ENCODE measurements around the gene IDS.

The IDS gene

GRCh38 chrX:149470955-149471354 is 34.2 kb downstream of the IDS start (continued):
- TF ChIP-seq ZSCAN5A (tag by site-specific recombination; IDR thresholded peaks at IDR 0.05), result no peak

GRCh38 chrX:149469406-149469805 is 35.7 kb downstream of the IDS start:
- Histone ChIP-seq H3K4me1 (ENCODE audit: control insufficient read depth, insufficient read depth, low read length) (no peaks in the 10 kb centered on the region), H3K9me3 (ENCODE audit: control insufficient read depth, insufficient read depth, low read depth, low read length) (no peaks in the 10 kb centered on the region), H3K27ac (ENCODE audit: extremely low read depth, low read depth, low read length) (no peak overlapping the region), H3K4me3 (ENCODE audit: low read depth, low read length) (no peak overlapping the region), H3K36me3 (ENCODE audit: control insufficient read depth in 2 of 2, insufficient read depth in 1 of 2, low read length in 2 of 2) (no peaks in the 10 kb centered on the region)
- POLR2A ChIA-PET, result no interaction called here
- CTCF ChIA-PET, result interaction anchor here (1.4 kb wide), 2 partner anchors 21 to 22 kb away, joined by 3 to 4 read pairs; no protein-coding TSS in a partner anchor
- no peak for TF ChIP-seq ZNF837 (tag by site-specific recombination; IDR thresholded peaks at IDR 0.05)
- no peak for TF ChIP-seq ZNF221 (tag by site-specific recombination; IDR thresholded peaks at IDR 0.05; ENCODE audit: borderline replicate concordance)
- no peak for TF ChIP-seq WT1 (tag by site-specific recombination; IDR thresholded peaks at IDR 0.05)
- no peak for TF ChIP-seq ZBTB49 (tag by site-specific recombination; IDR thresholded peaks at IDR 0.05; ENCODE audit: low read depth)
- no peak for TF ChIP-seq ZNF558 (tag by site-specific recombination; IDR thresholded peaks at IDR 0.05)

GRCh38 chrX:149467920-149468319 is 37.2 kb downstream of the IDS start:
- no peaks in the 10 kb centered on the region for H3K36me3 ChIP-seq (ENCODE audit: control insufficient read depth in 2 of 2, insufficient read depth in 1 of 2, low read length in 2 of 2)
- H3K4me1 ChIP-seq (ENCODE audit: control insufficient read depth, insufficient read depth, low read length), result no peaks in the 10 kb centered on the region
- H3K4me3 ChIP-seq (ENCODE audit: low read depth, low read length), result no peak overlapping the region
- TF ChIP-seq ZNF175 (tag by site-specific recombination; IDR thresholded peaks at IDR 0.05), result no peak
- TF ChIP-seq RBAK (tag by site-specific recombination; IDR thresholded peaks at IDR 0.05), result no peak
- TF ChIP-seq ZNF785 (tag by site-specific recombination; IDR thresholded peaks at IDR 0.05), result no peak
- no peak for TF ChIP-seq SP7 (tag by site-specific recombination; IDR thresholded peaks at IDR 0.05)
- TF ChIP-seq ZNF513 (tag by site-specific recombination; IDR thresholded peaks at IDR 0.05), result no peak
- TF ChIP-seq ZNF416 (tag by site-specific recombination; IDR thresholded peaks at IDR 0.05), result no peak
- no peak for TF ChIP-seq ZNF292 (tag by site-specific recombination; IDR thresholded peaks at IDR 0.05; ENCODE audit: borderline replicate concordance, low read depth)
- no peak for TF ChIP-seq ZNF791 (tag by site-specific recombination; IDR thresholded peaks at IDR 0.05)
- no peak for TF ChIP-seq ZNF214 (tag by site-specific recombination; IDR thresholded peaks at IDR 0.05; ENCODE audit: borderline replicate concordance)
- no peak for TF ChIP-seq ZNF248 (tag by site-specific recombination; IDR thresholded peaks at IDR 0.05)
- no peak for TF ChIP-seq ZNF830 (tag by site-specific recombination; IDR thresholded peaks at IDR 0.05; ENCODE audit: low read depth)
- TF ChIP-seq TRIM28 (IDR thresholded peaks at IDR 0.05; ENCODE audit: borderline replicate concordance, low read length), result no peak
- no peak for TF ChIP-seq ELK4 (IDR thresholded peaks at IDR 0.05; ENCODE audit: borderline replicate concordance, low read depth, low read length)
- CTCF ChIA-PET, result interaction anchor here (0.6 kb wide), 1 partner anchor 109 kb away, joined by 3 read pairs; no protein-coding TSS in a partner anchor
- POLR2A ChIA-PET, result no interaction called here
- no peak overlapping the region for H3K27ac ChIP-seq (ENCODE audit: extremely low read depth, low read depth, low read length)
- no peaks in the 10 kb centered on the region for H3K9me3 ChIP-seq (ENCODE audit: control insufficient read depth, insufficient read depth, low read depth, low read length)

All from HEK293 (cell line).